Stimulated activated CD4-positive, alpha-beta T cell treated with anti-CD3 and anti-CD28 coated beads, Interleukin-2, amount 100 ng/mL, for 48 hours (primary cell): ENCODE measurements around the gene TSPAN9.

ENCODE experiments used
- DNase-seq, 2 donors: peaks; one replicate each; pipeline ENCODE4 v3.0.0-alpha.2; 2020

The TSPAN9 gene

DNA sequence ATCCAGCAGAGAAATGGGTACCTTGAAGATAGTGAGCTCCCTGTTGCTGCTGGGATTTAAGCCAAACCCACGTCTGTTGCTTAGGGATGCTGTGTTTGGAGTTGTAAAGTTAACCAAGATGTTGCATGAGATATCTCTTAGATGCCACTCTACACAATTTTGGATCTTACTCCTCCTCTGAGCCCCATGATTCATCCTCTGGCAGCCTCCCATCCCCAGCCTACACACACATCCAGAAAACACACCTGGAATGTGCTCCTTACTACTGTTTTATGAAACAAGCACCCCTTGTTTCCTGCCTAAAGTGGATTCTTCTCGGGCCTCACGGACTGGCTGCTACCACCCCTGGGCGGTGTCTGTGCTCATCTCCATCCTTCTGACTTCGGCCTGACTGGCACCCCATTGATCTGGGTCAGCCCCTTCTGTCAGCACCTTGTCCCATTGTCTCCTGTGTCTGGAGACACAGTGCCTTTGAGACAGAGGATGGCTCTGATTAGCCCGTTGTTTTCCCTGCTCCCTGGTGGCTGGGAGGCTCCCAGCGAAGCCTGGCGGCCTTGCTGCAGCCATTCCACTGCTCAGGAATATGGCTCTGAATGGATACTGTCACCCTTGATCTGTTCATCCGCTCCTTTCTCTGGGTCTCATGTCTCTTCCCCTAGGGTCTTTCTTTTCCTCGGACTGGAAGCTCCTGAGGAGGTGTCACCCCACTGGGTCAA lies 24.3 kb downstream of the TSPAN9 start:
- DNase-seq: no peak

DNA sequence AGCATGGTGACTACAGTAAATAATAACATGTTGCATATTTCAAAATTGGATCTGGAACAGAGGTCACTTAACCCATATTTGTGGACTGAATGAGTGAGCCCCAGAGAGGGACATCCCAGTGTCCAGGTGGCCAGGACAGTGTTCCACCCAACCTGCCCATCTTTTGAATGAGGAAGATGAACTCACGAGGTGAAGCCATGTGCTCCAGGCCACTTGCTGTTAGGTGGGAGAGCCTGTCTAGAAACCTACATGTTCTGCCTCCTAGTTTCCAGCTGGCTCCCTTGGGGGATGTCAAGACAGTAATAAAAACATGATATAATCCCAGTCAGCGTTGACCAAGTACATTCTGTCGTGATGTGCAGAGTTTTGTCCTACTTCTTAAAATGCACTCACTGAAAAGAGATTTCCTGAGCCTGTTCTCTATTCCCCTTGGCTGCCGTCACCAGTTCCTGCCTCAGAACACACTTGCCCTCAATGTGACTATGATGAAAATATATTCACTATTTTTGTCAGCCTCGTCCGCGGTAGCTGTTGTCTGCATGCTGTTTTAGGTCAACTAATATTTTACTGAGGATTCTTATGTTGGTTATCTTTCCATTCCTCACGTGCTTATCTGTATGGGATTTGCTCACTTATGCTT lies 25.7 kb downstream of the TSPAN9 start:
- no peak for DNase-seq

DNA sequence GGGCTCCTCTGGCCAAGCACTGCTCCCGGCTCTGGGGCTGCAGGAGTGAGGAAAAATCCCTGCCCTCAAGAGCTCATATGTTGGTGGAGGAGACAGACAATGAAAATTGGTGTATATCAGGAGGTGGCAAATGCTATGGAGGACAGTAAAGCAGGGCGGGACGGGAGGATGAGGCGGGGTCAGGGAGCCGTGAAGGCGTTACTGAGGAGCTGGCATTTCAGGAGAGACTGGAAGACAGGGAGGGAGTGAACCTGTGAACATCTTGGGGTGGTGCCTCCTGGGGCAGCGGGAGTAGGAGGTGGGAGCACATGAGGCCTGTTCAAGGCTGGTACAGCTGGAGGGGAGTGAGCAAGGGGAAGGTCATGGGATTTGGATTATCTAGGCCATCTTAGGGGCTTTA lies 26.6 kb downstream of the TSPAN9 start:
- no peak for DNase-seq

DNA sequence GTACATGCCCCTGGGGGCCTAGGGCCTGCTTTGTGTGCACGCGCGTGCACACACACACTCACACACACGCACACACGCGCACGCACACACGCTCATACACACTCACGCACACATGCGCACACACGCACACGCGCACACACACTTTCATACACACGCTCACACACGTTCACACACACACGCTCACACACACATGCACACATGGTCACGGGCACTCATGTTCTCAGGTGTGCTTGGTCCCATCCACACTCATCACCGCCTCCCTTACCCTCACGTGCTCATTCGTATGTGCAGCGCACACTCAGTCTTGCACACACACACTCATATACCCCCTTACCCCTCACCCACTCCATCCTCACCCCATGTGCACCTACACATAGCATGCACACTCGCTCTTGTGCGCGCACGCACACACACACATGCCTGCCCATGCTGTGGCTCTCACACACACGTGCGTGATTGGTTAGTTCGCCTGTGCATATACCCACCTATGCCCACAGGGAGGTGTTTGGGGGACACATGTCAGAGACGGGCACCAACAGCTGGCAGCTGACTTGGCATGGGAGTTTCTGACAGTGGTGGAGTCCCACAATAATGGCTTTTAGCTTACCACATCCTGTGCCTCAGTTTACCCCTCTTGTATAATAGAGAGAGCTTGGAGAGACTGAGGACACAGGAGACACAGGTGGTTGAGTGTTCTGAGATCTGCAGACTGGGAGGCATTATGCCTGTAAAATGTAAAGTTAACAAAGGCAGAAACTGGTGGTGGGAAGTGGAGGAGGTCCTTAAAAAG lies 28.7 kb downstream of the TSPAN9 start:
- DNase-seq: no peak

GRCh38 chr12:3106579-3106978 lies 29.4 kb downstream of the TSPAN9 start:
- DNase-seq: no peak

GRCh38 chr12:3107071-3107583 lies 29.9 kb downstream of the TSPAN9 start:
- DNase-seq: no peak

DNA sequence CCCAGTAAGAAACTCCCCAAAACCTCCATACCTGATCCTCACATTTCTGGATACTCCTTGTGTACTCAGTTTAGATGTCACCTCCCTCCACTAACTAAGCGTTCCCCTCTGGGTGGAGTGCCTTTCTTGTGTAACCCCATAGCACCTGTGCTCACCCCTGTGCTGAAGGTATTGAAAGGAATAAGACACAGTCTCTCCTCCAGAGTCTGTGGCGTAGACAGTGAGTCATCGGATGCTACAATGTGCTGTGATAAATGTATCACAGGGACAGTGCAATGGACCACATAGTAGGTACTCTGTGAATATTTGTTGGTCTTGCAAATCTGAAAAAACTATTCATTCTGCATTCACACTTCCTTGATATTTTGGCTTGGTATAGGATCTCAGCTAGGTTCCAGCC lies 30.8 kb downstream of the TSPAN9 start:
- DNase-seq: no peak

GRCh38 chr12:3110578-3110977 lies 33.4 kb downstream of the TSPAN9 start:
- DNase-seq: no peak

GRCh38 chr12:3113671-3114325 lies 36.6 kb downstream of the TSPAN9 start:
- DNase-seq: no peak

- no peak for DNase-seq
Observed at GRCh38 chr12:3114671-3115070, 37.5 kb downstream of the TSPAN9 start.

GRCh38 chr12:3115078-3115477 lies 37.9 kb downstream of the TSPAN9 start:
- DNase-seq: no peak

DNA sequence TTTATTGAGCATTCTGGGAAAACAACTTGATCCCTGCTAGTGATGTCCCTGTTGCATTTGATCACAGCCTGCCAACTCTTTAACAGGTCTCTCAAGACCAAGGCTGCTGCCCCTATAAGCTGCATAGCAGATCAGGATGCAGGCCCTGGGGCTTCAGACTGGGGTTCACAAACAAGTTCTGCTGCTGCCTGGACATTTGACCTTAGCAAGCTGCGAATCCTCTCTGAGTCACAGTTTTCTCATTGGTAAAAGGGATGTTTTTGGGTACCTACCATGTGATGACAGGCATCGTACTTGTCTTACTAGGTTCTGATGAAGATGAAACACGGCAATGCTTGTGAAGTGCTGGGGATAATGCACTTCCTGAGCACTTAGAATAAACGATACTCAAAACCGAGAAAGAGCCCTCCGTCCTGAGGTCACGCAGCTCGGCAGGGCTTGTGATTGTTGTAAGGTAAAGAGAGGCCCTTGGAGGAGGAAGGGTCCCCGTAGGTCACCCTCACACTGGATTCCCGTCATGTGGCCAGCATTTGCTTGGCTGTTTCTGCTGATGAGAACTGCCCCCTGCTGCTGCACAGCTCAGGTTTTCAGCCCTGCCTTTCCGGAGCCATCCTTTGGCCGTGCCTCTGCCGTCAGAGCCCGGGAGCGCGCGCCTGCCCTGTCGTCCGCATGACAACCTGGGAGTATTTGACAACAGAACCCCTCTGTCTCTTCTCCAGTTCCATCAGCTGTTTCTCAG lies 39.1 kb downstream of the TSPAN9 start:
- no peak for DNase-seq

DNA sequence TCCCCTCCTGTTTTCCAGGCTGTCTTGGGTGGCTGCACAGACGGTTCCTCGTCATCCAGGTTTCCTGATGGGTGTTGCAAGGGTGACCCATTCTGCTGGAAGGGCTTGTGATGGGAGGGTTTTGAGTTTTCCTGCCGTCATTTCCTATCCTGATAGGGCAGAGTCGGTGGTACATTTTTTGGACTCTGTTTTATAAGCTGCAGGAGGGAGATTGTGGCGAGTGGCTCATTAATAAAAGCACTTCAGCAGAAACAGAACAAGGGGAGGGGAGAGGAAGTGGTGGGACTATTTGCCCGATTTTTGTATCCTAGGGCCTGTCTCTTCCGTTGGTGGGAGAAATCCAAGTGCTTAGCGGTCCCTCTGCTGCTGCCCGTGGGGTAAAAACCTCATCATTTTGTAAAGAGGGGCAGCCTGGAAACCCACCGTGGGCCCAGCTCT lies 40.0 kb downstream of the TSPAN9 start:
- DNase-seq: no peak

DNA sequence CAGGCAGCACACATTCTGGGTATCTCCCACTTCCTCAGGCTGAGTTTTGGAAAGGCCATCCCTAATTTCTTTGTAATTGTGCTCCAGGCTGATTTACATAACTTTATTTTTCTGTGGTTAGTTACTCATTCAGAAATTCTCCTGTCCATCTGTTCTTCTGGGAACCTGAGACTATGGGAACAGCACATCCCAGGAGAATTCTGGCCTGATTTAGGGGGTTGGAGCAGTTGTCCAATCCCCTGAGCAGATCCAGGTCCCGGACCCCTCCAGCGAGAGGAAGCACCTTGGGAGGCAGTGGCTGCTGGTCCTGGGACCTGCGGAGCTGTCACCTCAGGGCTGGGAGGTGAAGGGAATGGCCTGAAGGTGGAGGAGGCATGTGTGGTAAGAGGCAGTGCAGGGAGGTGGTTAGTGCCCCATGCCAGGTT lies 40.4 kb downstream of the TSPAN9 start:
- no peak for DNase-seq

DNA sequence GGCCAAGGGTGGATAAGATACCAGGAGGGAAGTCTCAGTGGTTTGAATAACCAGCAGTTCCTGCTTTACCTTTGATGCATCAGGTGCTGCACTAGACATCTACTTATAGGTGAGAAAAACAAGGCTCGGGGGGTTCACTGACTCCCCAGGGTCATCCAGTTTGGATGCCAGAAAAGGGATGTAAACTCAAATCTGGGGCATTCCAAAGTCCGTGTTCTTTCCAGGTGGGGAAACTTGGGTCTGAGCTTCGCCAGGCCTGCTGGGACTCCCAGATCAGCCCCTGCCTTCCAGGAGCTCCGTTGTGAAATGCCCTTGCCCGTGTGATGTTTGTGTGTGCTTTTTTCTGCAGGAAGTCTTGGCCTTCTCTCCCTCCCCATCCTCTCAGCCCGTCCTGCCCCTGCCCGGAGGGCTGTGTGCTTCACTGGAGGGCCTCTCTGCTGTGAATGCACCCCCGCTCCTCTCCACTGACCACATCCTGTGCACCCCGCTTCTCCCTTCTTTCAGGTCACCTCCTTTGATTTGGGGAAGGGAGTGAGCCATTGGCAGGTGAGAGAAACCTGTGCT lies 42.1 kb downstream of the TSPAN9 start:
- no peak for DNase-seq

DNA sequence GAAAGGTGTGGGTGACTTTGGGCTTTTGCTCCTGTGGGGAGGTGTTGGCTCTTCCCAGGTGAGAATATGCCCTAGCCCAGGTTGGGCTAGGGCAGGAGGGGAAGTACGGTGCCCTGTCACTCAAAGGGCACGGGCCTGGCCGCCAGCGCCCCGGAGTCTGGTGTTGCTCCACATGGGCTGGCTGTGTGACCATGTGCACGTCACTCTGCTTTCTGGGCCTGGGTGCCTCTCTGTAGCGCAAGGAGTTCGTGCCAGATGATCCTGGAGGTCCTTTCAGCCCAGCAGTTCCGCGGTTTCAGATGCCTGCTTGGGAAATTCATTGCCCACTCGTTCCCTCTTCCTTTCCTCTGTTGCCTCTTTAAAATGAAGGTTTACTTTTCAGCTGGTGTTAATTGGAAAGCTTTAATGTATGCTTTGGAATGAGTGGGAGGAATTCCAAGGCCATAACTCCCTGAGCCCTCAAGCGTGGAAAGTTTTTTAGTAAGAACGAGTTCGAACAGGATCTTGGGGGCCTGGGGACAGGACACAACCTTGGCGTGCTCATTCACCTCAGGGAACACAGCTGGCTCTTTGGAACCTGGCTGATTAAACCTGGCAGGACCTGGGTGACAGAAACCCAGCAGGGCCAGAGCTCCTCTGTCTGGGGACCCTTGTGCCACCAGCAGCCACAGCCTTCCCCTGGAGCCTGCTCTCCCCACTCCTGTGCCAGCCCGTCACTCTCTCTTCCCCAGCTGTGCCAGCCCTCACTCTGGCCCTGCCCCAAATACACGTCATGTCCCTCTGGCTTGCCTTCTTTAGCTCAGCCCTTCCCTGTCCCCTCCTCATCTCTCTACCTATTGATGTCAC lies 42.8 kb downstream of the TSPAN9 start:
- DNase-seq: no peak

DNA sequence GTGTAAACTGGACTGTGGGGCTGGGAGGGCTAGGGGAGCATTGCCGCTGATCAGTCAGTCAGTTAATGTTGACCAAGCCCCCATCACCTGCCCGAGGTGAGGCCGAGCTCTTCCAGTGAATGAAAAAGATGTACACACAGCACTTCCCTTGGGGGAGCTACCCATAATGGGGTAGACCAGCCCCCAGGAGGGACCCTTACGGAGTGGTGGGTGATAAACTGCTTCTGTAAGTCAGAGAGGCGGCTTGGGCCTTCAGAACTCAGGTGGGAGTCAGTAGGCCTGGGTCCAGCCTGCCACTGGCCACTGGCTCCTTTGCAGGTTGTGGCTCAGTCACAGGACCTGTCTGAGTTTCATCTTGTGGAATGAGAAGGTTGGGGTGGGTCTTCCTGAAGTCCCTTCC lies 43.5 kb downstream of the TSPAN9 start:
- DNase-seq: no peak

GRCh38 chr12:3122841-3123678 lies 45.9 kb downstream of the TSPAN9 start:
- no peak for DNase-seq

- DNase-seq: no peak
Observed at GRCh38 chr12:3123729-3124128, 46.5 kb downstream of the TSPAN9 start.

GRCh38 chr12:3124917-3125316 lies 47.7 kb downstream of the TSPAN9 start:
- no peak for DNase-seq
